ENCODE measurements around the gene NWD2. TPM values are rescaled to one million over a fixed set of nuclear protein-coding genes. Genes with fewer than 3 reads are reported as not detected.
"Not testable (repeated sequence)": the region's sequence is repeated elsewhere in the genome, so short reads cannot be mapped to it uniquely, and the experiment has no call there.

Gene NWD2
- total RNA-seq, 1 donor from 2014 or later: not detected

DNA sequence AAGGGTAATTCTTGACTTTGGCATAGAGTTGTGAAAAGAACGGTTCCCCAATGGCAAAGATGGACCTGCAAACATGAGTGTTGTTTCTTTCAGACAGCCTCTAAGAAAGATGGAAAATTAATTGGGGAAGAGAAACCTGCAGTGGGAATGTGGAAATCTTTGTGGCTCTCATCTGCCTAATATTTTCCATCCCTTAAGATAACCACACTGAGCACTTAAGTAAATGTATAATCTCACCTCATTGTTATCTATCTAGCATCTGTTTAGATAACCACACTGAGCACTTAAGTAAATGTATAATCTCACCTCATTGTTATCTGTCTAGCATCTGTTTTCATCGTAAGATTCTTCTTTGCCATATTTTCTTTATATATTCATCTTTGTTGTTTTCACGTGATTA lies 149.3 kb downstream of the NWD2 start:
- TF ChIP-seq, protein P1, sequence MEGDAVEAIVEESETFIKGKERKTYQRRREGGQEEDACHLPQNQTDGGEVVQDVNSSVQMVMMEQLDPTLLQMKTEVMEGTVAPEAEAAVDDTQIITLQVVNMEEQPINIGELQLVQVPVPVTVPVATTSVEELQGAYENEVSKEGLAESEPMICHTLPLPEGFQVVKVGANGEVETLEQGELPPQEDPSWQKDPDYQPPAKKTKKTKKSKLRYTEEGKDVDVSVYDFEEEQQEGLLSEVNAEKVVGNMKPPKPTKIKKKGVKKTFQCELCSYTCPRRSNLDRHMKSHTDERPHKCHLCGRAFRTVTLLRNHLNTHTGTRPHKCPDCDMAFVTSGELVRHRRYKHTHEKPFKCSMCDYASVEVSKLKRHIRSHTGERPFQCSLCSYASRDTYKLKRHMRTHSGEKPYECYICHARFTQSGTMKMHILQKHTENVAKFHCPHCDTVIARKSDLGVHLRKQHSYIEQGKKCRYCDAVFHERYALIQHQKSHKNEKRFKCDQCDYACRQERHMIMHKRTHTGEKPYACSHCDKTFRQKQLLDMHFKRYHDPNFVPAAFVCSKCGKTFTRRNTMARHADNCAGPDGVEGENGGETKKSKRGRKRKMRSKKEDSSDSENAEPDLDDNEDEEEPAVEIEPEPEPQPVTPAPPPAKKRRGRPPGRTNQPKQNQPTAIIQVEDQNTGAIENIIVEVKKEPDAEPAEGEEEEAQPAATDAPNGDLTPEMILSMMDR (IDR thresholded peaks at IDR 0.05; ENCODE audit: borderline replicate concordance): no peak
- no peak for DNase-seq
- intact Hi-C loops (cut with micrococcal nuclease): no loop called here
- Histone ChIP-seq H3K36me3 (no peaks in the 10 kb centered on the region), H3K4me3 (no peak overlapping the region), H3K27ac (replicated peaks) (no peak overlapping the region), H3K27me3 (ENCODE audit: low read depth) (peaks cover 3% of the 10 kb centered on the region), H3K9me3 (replicated peaks) (no peaks in the 10 kb centered on the region), H3K4me1 (peaks cover 17% of the 10 kb centered on the region)

DNA sequence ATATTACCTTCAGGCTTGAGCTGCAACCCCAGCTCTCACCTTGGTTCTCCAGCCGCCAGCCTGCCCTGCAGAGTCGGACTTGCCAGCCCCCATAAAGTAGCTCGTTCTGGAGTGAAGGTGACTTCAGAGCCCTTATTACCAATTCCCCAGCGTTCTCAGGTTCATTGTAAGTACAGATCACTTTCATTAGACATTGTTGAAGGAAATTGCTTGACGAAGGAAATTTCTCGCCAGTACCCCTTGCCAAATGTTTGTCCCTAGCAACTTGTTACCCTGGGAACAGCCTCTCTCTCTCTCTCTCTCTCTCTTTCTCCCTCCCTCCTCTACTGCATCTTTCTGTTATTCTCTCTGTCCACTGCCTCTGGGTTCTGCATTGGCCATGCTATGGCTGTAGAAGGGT lies 153.0 kb downstream of the NWD2 start:
- no peak for DNase-seq
- Histone ChIP-seq H3K4me1 (peaks cover 12% of the 10 kb centered on the region), H3K4me3 (no peak overlapping the region), H3K36me3 (no peaks in the 10 kb centered on the region), H3K9me3 (replicated peaks) (peaks cover 10% of the 10 kb centered on the region), H3K27ac (replicated peaks) (no peak overlapping the region), H3K27me3 (ENCODE audit: low read depth) (no peaks in the 10 kb centered on the region)
- intact Hi-C loops (cut with micrococcal nuclease): no loop called here
- TF ChIP-seq, protein P1 (IDR thresholded peaks at IDR 0.05; ENCODE audit: borderline replicate concordance): no peak

DNA sequence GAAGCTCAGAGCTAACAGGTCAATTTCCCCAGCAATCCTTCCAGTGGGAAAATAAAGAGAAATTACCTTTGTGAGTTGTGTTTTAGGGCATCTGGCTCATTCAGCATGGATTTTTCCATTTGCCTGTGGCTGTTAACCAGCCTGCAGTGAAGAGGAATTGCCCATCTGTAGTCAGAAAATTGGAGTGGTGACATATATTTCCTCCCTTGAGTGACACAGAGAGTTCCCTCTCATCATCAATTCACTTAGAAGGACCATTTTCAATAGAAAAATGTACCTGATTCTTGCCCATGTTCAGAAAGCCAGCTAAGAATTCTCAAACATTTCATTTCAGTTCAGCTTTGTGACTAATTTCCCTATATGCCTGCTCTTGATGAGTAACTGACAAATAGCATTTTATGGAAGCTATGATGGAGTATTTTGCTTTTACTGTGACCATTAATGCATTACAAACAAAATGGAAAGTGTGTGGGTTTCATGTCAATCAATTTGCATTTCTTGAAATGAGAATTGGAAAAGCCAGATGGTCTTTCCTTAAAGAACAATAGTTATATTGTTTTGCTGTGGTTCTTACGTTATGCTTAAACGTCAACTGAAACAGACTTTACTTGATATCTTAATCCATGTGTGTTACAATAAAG lies 155.8 kb downstream of the NWD2 start:
- no peak for DNase-seq
- Histone ChIP-seq H3K9me3 (replicated peaks) (peaks cover 15% of the 10 kb centered on the region), H3K27ac (replicated peaks) (no peak overlapping the region), H3K4me3 (no peak overlapping the region), H3K27me3 (ENCODE audit: low read depth) (no peaks in the 10 kb centered on the region), H3K36me3 (no peaks in the 10 kb centered on the region), H3K4me1 (no peaks in the 10 kb centered on the region)
- intact Hi-C loops (cut with micrococcal nuclease): no loop called here
- TF ChIP-seq, protein P1 (IDR thresholded peaks at IDR 0.05; ENCODE audit: borderline replicate concordance): no peak

DNA sequence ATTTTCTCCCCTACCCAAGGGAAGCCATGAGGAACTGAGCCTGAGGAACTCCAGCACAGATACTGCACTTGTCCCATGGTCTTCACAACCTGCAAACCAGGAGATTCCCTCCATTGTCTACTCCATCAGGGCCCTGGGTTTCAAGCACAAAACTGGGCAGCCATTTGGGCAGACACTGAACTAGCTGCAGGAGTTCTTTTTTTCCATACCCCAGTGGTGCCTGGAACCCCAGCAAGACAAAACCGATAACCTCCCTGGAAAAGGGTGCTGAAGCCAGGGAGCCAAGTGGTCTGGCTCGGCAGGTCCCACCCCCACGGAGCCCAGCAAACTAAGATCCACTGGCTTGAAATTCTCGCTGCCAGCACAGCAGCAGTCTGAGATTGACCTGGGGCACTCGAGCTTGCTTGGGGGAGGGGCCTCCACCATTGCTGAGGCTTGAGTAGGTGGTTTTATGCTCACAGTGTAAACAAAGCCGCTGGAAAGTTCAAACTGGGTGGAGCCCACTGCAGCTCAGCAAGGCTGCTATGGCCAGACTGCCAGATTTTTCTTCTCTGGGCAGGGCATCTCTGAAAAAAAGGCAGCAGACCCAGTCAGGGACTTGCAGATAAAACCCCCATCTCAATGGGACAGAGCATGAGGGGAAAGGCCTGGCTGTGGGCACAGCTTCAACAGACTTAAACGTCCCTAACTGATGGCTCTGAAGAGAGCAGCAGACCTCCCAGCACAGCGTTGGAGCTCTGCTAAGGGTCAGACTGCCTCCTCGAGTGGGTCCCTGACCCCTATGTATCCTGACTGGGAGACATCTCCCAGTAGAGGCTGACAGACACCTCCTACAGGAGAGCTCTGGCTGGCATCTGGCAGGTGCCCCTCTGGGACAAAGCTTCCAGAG lies 163.6 kb downstream of the NWD2 start:
- H3K9me3 ChIP-seq (replicated peaks); DNase-seq; H3K36me3 ChIP-seq; intact Hi-C loops (cut with micrococcal nuclease); H3K4me3 ChIP-seq; H3K27ac ChIP-seq (replicated peaks); H3K27me3 ChIP-seq (ENCODE audit: low read depth); H3K4me1 ChIP-seq: not testable (repeated sequence)

DNA sequence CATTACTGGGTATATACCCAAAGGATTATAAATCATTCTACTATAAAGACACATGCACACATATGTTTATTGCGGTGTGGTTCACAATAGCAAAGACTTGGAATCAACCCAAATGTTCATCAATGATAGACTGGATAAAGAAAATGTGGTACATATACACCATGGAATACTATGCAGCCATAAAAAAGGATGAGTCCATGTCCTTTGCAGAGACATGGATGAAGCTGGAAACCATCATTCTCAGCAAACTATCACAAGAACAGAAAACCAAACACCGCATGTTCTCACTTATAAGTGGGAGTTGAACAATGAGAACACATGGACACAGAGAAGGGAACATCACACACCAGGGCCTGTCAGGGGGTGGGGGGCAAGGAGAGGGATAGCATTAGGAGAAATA lies 169.1 kb downstream of the NWD2 start:
- intact Hi-C loops (cut with micrococcal nuclease): not testable (repeated sequence)

DNA sequence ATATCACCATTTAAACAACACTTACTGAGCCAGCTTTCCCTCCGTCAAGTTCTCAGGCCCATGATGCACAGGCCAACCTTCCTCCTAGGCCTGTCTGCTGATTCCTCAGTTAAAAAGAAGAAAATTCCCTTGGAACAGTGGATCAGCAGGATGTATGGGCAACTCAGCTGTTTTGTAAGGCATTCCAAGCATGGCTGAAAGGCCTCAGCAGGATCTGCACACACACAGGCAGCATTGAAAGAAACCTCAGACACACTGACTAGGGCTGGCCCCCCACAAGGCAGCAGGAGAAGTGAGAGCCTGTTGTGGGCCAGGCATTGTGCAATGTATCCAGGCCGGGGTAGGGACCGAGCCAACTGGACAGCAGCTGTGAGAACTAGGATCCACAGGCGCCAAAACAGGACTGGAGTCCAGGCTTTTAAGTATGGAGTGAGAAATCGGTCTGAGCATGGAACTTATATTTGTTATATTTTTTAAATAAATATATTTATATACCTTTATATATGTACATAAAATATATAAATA lies 171.4 kb downstream of the NWD2 start:
- no peak overlapping the region for H3K27ac ChIP-seq (replicated peaks)
- no peaks in the 10 kb centered on the region for H3K27me3 ChIP-seq (ENCODE audit: low read depth)
- no peaks in the 10 kb centered on the region for H3K4me1 ChIP-seq
- no peak overlapping the region for H3K4me3 ChIP-seq
- TF ChIP-seq, protein P1 (IDR thresholded peaks at IDR 0.05; ENCODE audit: borderline replicate concordance): no peak
- intact Hi-C loops (cut with micrococcal nuclease): no loop called here
- no peak for DNase-seq
- peaks cover 30% of the 10 kb centered on the region for H3K9me3 ChIP-seq (replicated peaks)
- no peaks in the 10 kb centered on the region for H3K36me3 ChIP-seq

More for the DNA sequence above, 169.1 kb downstream of the NWD2 start:
- not testable (repeated sequence) for H3K4me3 ChIP-seq; DNase-seq; H3K27me3 ChIP-seq (ENCODE audit: low read depth); H3K27ac ChIP-seq (replicated peaks); H3K36me3 ChIP-seq; H3K4me1 ChIP-seq
- H3K9me3 ChIP-seq (replicated peaks): peaks cover 23% of the 10 kb centered on the region

Data from left ventricle myocardium inferior (tissue), 1 donor.